Cerebellar nuclear complex (tissue), 1 donor: Measurements from ENCODE around the gene ATG14.

Experiments used
- DNase-seq, 2 experiments: peaks; one replicate each; lab custom pipeline; 2025; lab: John Stamatoyannopoulos, UW

ATG14 gene

GRCh38 chr14:55316564-55316963 lies 95.1 kb downstream of the ATG14 start:
- DNase-seq = no peak
